ENCODE data around the gene CDH4. TPM values are rescaled to one million over a fixed set of nuclear protein-coding genes. Genes with fewer than 3 reads are reported as not detected.

Gene CDH4
- polyA plus RNA-seq, 3 donors = 6.9 to 8.7 (median 7.9) TPM

DNA sequence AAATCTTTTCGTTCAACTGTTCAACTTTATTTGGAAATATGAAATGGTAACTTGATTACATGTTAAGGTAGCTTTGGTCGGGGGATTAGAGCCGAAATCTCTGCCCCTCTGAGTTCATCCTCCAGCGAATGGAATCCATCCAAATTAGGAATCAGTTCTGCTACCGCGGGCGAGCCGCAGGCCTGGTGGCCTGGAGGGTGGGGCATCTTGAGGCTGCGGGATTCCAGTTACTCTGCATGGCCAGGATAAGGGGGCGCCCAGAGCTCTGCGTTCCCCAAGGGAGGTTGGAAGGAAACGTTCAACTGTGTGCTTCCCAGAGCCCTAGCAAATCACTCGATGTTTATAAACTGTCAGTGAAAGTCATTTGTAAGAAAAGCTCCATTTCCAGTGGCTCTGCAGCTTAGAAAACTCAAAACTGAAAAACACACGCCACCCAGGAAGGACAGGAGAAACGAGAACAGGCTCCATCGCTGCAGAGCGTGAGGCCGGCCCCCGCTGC, 551.4 kb downstream of the CDH4 start:
- DNase-seq (ENCODE audit: extremely low read depth in 1 of 11, low read depth in 9 of 11, low spot score in 4 of 11) = no peak

- DNase-seq (ENCODE audit: extremely low read depth in 1 of 11, low read depth in 9 of 11, low spot score in 4 of 11) = no peak
Measured at GRCh38 chr20:61803915-61804751, 552.1 kb downstream of the CDH4 start.

DNA sequence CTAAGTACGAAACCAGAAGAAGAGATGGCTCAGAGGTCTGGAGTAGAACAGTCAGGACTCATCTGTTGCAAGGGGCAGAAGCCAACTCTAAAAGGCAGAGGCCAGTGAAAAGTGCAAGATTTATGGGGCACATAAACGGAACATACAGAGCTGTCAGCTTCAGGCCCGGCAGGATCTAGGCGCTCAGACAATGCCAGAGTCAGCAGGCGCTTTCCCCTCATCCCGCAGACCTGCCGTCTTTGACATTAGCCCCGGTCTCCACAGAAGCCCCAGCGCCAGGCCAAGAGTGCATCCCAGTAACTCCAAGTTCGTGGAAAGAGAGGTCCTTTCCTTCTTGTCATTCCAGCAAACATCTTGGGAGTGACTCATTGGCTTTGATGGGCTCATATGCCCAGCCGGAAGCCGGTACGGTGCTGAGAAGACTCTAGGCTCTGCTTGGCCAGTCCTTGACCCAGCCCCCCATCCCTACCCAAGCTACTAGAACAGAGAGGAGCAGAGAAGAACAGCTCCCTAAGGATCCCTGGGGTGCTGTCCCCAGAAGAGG, 552.8 kb downstream of the CDH4 start:
- DNase-seq (ENCODE audit: extremely low read depth in 1 of 11, low read depth in 9 of 11, low spot score in 4 of 11) = no peak

GRCh38 chr20:61805365-61805764, 553.3 kb downstream of the CDH4 start:
- no peak for DNase-seq (ENCODE audit: extremely low read depth in 1 of 11, low read depth in 9 of 11, low spot score in 4 of 11)

GRCh38 chr20:61805781-61806180, 553.7 kb downstream of the CDH4 start:
- no peak for DNase-seq (ENCODE audit: extremely low read depth in 1 of 11, low read depth in 9 of 11, low spot score in 4 of 11)

- DNase-seq (ENCODE audit: extremely low read depth in 1 of 11, low read depth in 9 of 11, low spot score in 4 of 11) = no peak
Measured at GRCh38 chr20:61806314-61806713, 554.3 kb downstream of the CDH4 start.

DNA sequence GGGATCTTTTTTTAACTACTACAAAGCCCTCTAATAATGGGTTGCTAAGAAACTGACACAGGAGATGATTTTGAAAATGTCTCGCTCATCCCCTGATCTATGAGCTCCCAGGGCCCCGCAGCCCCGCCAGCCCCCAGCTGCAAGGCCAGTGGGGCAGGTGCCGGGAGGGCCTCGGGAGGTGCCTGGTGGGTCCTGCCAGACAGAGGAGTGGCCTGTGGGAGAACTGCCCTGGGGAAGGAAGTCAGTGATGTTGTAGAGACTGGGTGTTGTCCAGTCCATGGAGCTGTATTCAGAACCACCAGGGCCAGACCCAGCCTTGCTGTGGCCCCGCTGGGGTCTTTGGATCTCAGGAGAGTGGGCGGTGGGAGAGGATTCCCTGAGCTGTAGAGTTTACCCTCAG, 554.9 kb downstream of the CDH4 start:
- no peak for DNase-seq (ENCODE audit: extremely low read depth in 1 of 11, low read depth in 9 of 11, low spot score in 4 of 11)

- no peak for DNase-seq (ENCODE audit: extremely low read depth in 1 of 11, low read depth in 9 of 11, low spot score in 4 of 11)
Measured at GRCh38 chr20:61807471-61808160, 555.6 kb downstream of the CDH4 start.

DNA sequence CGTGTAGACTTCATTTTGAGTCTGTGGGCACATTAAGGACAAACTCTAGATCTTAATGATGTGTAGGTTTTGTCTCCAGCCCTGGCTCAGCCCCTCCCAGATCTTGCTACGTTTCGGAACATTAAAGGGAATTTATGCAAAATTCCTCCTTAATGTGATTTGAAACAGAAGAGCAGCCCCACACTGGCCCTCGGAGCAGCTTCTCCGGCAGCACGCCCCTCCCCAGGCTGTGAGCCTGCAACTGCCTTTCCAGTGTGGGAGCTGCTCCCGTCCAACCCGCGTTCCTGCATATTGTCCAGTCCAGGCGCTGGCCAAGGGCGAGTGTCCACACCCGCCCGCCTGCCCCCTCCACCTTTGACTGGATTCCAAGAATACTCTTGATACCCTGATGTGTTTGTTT, 556.4 kb downstream of the CDH4 start:
- DNase-seq (ENCODE audit: extremely low read depth in 1 of 11, low read depth in 9 of 11, low spot score in 4 of 11) = peak in 9 of 11 donors; percentile 19 to 60 (median 37)

DNA sequence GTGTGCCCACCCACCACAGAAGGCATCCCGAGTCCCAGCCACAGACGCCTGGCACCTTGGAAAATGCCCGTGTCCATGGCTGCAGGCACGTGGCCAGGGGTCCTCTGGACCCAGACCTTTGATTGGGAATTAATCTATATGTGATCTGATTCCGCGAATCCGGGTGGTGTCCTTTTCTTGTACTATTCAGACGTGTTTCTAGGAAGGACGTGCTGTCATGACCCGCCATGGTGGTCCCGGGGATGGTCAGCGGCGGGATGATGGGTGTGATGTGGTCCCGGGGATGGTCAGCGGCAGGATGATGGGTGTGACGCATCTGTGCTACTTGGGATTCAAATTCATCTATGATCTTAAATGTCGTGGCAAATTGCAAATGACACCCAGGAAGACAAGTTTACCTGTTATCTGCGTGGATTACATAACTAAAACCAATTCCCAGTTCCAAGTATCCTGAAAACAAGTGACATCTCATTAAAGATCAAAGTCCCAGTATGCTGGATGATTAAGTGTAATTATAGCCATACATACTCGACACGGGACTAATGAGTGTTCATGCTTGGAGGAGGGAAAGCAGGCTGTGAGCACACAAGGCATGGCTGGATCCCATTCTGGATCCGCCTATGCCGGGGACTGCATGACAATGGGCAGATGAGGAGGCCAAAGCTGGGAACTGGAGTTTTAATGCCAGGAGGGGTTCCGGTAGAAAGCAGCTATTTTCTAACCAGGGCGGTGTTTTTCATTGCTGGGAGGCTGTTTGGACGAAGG, 557.1 kb downstream of the CDH4 start:
- no peak for DNase-seq (ENCODE audit: extremely low read depth in 1 of 11, low read depth in 9 of 11, low spot score in 4 of 11)

DNA sequence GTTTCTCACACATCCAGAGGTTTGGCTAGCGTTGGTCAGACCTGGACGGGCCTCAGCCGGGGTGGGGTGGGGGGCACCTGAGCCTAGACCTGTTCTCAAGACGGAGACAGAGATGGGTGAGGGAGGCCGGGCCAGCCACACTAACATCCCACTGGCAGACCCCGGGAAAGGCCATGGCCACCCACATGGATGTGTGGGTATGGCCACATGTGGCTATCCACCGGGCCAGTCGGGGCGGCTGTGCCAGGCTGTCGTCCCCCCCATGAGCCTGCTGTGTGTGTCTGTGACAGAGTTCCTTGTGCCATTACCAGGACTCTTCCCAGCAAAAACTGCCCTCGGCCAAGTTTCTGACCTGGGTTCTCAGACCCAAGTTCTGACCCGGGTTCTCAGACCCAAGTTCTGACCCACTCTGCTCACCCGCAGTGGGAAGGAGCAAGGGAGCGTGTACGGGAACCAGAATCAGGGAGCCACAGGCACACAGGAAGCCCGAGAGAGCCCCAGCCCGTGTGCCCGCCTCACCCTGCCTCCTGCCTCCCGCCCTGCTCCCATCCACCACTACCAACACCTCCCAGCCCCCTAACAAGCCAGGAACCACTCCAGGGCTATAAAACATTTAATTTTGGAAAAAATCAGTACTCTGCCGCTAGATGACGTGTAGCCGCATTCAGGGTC, 558.1 kb downstream of the CDH4 start:
- no peak for DNase-seq (ENCODE audit: extremely low read depth in 1 of 11, low read depth in 9 of 11, low spot score in 4 of 11)

GRCh38 chr20:61810738-61811135, 558.7 kb downstream of the CDH4 start:
- DNase-seq (ENCODE audit: extremely low read depth in 1 of 11, low read depth in 9 of 11, low spot score in 4 of 11) = no peak

DNA sequence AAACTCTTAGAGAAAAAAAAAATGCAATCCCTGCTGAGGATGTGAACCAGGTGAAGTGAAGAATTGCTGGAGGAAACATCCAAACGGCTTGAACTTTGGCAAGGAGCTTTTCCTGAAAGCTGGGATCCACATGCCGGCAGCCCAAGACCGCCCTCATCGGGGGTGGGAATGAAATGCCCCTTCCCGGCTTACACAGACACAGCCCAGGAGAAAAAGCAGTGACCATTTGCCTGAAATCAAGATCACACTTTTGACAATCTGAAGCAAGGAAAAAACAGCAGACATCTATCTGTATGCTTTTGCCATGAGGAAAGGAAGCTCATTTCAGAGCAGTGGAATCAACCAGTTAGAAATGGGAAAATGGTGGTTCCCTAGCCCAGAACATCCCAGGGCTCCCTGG, 559.1 kb downstream of the CDH4 start:
- no peak for DNase-seq (ENCODE audit: extremely low read depth in 1 of 11, low read depth in 9 of 11, low spot score in 4 of 11)

GRCh38 chr20:61812121-61812844, 560.2 kb downstream of the CDH4 start:
- no peak for DNase-seq (ENCODE audit: extremely low read depth in 1 of 11, low read depth in 9 of 11, low spot score in 4 of 11)

GRCh38 chr20:61812845-61813485, 560.9 kb downstream of the CDH4 start:
- no peak for DNase-seq (ENCODE audit: extremely low read depth in 1 of 11, low read depth in 9 of 11, low spot score in 4 of 11)

DNA sequence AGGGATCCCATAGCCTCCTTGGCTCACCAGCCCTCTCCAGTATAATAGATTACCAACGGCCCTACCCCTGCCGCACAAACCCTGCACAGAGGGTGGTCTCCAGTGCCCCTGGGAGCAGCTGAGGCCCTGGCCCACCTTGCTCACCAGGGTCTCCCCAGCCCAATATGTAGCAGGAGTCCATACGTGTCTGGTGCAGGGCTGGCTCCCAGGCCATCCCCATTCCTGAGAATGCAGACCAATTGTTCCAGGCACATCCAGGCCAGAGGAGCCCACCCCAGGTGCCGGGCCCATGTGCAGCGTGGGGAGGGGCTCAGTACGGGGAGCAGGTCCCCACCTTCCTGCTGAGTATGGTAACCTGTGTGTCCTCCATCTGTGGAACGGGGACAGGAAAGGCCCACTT, 561.7 kb downstream of the CDH4 start:
- DNase-seq (ENCODE audit: extremely low read depth in 1 of 11, low read depth in 9 of 11, low spot score in 4 of 11) = no peak

- DNase-seq (ENCODE audit: extremely low read depth in 1 of 11, low read depth in 9 of 11, low spot score in 4 of 11) = no peak
Measured at GRCh38 chr20:61814244-61814643, 562.2 kb downstream of the CDH4 start.

DNA sequence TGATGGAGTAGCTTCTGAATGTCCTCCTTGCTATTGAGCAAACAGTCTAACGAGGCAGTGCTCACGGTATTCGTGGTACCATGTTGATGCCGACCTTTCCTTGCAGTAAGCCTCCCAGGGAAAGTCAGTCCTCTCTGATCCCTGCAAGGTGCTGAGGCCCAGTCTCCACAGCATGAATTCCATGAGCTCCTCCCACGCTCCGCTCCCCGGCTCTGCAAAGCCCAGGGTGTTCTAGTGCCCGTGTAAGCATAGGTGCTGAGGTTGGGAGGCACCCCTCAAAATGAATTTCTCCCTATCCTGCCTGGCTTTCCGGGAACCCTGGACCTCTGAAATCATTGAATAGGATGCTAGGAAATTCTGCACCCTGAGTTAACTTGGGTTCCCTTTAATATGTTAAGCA, 562.7 kb downstream of the CDH4 start:
- DNase-seq (ENCODE audit: extremely low read depth in 1 of 11, low read depth in 9 of 11, low spot score in 4 of 11) = no peak

Measured in renal cortex interstitium (tissue), 11 donors.